GM12801 (cell line): ENCODE data around the gene TTLL13.

Experiments used
- CTCF ChIP-seq: IDR thresholded peaks from one replicate; pipeline ENCODE4 v1.5.1; 2011; ENCODE audit warnings: control low read depth; ENCODE audit not compliant: insufficient read length; ENCODE audit errors: extremely low read depth

Gene TTLL13

DNA sequence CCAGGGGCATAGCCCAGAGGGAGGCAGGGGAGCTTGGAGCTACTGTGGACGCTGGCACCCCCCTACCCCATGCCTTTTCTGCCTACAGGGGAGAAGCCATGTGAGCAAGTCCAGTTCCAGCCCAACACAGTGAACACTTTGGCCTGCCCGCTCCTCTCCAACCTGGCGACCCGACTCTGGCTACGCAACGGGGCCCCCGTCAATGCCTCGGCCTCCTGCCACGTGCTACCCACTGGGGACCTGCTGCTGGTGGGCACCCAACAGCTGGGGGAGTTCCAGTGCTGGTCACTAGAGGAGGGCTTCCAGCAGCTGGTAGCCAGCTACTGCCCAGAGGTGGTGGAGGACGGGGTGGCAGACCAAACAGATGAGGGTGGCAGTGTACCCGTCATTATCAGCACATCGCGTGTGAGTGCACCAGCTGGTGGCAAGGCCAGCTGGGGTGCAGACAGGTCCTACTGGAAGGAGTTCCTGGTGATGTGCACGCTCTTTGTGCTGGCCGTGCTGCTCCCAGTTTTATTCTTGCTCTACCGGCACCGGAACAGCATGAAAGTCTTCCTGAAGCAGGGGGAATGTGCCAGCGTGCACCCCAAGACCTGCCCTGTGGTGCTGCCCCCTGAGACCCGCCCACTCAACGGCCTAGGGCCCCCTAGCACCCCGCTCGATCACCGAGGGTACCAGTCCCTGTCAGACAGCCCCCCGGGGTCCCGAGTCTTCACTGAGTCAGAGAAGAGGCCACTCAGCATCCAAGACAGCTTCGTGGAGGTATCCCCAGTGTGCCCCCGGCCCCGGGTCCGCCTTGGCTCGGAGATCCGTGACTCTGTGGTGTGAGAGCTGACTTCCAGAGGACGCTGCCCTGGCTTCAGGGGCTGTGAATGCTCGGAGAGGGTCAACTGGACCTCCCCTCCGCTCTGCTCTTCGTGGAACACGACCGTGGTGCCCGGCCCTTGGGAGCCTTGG, 21.3 kb upstream of the TTLL13 start:
- no peak for TF ChIP-seq CTCF

DNA sequence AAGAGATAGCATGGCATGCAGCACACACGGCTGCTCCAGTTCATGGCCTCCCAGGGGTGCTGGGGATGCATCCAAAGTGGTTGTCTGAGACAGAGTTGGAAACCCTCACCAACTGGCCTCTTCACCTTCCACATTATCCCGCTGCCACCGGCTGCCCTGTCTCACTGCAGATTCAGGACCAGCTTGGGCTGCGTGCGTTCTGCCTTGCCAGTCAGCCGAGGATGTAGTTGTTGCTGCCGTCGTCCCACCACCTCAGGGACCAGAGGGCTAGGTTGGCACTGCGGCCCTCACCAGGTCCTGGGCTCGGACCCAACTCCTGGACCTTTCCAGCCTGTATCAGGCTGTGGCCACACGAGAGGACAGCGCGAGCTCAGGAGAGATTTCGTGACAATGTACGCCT, 20.4 kb upstream of the TTLL13 start:
- TF ChIP-seq CTCF = no peak

DNA sequence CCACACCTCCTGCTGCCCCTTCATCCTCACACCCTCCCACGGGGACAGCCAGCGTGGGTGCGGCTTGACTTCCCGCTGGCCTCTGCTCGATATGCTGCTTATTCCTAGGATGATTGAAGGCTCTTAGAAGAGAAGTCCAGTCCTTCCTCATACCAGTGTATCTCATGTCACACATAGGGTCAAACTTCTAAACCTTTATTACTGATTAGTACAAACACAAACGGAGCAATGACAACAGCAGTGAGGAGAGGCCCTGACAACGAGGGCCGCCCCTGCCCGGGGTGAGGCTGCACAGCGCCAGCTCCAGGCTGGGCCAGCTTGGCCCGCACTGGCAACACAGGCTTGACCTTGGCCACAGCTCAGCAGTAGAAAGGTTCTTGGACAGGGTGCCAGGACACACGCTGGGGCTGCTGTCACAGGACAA, 19.3 kb upstream of the TTLL13 start:
- TF ChIP-seq CTCF = no peak

DNA sequence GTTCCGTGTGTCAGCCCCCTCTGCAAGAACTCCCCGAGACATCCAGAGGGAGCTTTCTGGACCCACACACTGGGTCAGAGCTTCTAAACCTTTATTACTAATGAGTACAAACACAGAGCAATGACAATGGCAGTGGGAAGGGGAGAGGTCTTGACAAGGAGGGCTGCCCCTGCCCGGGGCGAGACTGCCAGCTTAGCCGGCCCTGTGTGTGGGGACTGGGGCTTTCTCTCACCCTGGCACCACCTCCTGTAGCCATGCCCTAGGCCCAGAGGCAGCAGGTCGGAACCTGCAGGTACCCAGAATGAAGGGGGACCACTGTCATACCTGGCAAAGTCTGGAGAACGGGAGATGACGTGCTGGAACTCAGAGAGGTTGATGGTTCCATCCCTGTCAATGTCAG, 18.7 kb upstream of the TTLL13 start:
- TF ChIP-seq CTCF = no peak

DNA sequence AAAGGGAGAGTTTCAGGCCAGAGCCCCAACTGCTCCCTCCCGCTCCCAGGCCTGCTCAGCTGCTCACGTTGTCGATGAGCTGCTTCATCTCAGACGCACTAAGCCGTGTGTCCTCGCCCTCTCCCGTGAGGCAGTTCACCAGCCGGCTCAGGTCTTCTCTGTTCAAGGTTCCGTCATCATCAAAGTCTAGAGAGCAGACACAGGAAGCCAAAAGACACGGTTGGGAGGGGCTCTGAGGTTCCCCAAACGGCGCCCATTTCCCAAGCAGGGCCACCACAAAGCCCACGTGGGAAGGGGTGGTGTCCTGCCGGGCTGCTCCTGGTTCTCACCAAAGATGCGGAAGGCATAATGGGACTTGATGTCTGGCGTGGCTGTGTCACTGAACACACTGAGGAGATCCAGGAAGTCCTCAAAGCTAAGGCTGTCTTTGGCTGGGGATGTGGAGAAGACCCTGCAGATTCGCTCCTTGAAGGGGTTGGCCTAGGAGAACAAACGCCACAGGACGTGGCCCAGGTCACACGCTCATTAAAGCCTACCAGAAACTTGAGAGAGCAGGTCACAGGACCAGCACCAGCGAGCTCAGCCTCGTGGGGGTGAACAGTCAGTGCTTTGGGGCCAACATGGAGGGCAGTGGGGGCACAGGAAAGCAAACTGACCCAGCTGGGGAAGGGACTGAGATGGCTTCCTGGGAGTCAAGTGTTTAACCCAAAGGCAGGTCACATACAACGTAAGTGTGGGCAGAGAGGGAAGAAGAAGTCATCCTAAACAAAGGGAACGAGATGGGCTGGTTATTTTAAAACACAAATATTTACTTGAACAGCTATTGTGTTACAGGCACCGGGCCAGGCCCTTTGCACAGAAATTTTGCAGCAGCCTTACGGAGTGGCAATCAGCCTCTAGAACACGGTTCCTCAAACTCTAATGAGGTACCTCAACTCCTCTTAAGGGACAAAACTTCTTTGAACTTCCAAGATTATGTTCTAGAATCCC, 18.0 kb upstream of the TTLL13 start:
- no peak for TF ChIP-seq CTCF

- no peak for TF ChIP-seq CTCF
Measured at GRCh38 chr15:90232196-90232595, 17.2 kb upstream of the TTLL13 start.

- TF ChIP-seq CTCF = no peak
Measured at GRCh38 chr15:90232941-90233386, 16.4 kb upstream of the TTLL13 start.
